ENCODE measurements around the gene THEMIS2.
"Not testable (repeated sequence)": the region's sequence is repeated elsewhere in the genome, so short reads cannot be mapped to it uniquely, and the experiment has no call there.

Gene THEMIS2

DNA sequence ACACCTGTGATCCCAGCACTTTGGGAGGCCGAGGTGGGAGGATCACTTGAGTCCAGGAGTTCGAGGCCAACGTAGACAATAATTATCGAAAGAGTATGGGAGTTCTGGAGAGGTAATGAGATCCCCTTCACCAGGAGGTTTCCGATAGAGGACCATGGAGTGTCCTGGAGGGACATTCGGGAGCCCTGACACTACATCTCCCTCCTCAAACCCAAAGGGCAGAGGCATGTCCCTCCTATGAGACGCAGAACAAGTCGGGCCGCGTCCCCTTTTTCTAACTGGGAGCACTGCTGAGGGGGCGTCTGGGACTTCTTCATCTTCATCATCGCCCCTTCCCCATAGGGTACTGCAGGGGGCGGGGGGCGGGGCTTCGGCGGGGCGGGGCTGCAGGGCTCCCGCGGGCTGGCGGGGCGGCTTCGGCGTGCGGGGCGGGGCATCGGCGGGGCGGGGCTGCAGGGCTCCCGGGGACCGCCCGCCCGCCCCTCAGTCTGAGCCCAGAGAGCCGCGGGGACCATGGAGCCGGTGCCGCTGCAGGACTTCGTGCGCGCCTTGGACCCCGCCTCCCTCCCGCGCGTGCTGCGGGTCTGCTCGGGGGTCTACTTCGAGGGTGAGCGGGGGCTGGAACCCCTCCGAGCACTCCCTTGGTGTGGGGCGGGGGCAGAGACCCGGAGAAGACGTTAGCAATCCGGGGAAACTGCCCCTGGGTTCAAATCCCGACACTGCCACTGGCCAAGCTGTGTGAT is at the start of gene THEMIS2:
Gene THEMIS2 (plus strand): TSS at position 486 of the 743 bp plus-strand sequence. CDS start 28 bp downstream, at position 514.
- peak; percentile 74 for DNase-seq

DNA sequence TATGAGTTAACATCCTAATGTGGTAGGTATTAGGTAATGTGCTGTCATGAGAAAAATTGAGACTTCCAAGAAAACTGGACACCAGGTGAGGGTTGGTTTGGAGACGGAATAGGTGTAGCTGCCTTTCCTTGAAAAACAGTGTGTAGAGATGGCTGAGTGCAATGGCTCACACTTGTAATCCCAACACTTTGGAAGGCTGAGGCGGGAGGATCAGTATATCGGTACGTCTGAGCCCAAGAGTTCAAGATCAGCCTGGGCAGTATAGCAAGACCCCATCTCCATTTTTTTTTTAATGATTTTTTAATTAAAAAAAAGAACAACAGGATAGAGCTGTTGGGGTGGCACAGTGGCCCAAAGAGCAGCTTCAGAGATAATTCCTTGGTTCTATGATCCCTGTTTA is 48.6 kb upstream of the THEMIS2 start:
- DNase-seq: no peak

DNA sequence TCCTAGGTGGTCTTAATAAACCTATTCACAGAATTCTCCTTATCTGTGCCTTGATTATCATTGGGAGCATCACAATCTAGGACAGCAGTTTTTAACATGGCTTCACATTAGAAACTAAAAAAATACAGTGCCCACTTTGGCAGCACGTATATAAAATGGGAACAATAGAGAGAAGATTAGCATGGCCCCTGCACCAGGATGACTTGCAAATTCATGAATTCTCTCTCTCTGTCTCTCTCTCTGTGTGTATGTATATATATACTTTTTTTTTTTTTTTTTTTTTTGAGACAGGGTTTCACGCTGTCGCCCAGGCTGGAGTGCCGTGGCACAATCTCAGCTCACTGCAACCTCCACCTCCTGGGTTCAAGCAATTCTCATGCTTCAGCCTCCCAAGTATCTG is 47.9 kb upstream of the THEMIS2 start:
- no peak for DNase-seq

DNA sequence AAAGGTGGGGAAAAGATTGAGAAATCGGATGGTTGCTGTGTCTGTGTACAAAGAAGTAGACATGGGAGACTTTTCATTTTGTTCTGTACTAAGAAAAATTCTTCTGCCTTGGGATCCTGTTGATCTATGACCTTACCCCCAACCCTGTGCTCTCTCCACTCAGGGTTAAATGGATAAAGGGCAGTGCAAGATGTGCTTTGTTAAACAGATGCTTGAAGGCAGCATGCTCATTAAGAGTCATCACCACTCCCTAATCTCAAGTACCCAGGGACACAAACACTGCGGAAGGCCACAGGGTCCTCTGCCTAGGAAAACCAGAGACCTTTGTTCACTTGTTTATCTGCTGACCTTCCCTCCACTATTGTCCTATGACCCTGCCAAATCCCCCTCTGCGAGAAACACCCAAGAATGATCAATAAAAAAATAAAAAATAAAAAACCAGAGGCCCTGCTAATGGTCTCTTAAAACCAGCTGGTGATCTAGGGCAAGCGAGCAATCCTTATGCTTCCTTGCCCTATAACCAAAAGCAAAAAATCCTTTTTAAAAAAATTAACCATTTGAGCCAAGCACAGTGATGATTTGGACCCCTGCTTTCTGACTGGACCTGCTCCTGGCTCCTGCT is 42.9 kb upstream of the THEMIS2 start:
- not testable (repeated sequence) for DNase-seq

DNA sequence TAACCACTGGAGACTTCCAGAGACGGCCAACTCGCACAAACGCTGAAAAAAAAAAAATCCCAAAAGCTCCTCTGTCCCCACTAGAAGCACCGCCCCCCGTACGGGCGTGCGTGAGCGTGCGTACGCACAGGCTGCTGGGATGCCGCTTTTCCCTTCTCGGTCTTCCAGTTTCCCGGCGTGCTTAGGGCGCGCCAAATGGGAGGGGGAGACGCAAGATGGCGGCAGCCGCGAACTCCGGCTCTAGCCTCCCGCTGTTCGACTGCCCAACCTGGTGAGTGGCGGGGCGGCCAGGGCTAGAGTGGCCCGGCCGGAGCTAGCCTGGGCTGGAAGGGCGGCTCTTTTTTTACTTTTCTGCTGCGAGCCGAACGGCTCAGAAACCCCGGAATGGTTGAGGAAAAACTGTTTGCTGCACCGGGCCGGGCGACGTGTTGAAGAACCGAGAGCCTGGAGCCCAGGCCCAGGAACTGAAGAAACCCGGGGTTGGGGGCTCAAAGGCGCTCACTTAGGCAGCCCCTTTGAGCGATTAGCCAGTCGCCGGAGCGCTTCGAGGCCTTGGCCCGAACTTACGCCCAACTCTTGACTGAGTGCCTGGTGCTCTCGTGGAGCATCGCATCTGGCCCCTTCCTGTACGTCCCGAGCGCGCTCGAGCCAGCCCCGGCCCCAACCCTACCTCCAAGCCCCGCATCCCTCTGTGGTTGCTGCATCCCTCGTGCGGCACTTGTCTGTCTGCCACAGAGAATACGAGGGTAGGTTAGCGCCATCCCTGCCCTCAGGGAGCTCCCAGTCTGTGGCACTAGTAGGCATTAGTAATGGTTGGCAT is 41.5 kb upstream of the THEMIS2 start, which contains the start of gene PPP1R8:
Gene PPP1R8 (plus strand): TSS at position 162 of the 820 bp plus-strand sequence. CDS start 54 bp downstream, at position 216.
- peak; percentile 84 for DNase-seq

DNA sequence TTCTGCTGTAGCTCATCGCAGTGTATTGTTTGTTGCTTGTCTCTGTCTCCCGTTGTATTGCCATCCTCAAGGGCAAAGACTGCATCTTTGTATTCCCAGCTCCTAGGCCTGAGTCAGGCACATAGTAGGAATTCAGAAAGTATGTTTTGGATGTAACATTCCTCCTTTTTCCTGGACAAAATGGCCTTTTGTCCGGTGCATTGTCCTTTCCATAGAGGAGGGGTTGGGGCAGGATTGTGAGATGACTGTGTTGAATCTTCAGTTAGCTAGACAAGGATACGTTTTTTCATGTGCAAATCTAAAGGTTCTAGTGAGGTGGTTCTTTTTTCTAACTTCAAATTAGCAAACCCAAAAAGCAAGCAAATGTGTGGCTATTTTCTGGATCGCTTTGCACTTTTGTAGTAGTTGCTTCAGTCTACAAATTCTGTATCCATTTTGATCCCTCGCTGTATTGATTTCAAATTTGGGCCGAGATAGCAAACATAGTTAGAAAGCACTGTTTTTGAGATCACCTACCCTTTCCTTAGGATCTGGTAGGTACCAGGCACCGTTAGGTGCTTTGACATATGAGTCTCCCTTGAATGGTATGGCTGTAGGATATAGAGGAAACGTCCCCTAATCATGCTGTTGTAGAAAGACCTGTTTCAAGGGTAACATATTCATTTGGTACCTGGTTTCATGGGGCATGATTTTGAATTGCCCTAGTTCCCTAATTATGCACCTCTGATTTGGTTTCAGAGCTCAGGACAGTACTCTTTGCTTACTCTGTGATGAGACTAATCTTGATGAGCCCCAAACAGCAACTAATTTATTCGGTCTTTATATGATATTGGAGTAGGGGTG is 40.6 kb upstream of the THEMIS2 start:
- no peak for DNase-seq

DNA sequence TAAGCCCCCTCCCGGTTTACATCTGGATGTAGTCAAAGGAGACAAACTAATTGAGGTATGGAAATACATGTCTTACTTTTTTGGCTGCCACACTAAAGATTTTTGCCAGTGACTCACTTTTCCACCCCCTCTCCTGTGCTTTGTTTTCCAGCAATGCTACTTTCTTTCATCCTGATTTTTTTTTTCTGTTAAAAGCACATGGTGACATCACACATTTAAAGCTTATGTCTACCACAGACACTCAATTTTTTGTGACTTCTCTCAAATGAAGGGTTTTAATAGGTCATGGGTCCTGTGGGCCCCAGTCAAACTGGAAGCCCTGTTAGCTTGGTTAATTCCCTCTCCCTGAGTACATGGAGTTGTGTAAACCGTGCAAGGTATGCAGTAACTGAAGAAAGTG is 39.6 kb upstream of the THEMIS2 start:
- no peak for DNase-seq

DNA sequence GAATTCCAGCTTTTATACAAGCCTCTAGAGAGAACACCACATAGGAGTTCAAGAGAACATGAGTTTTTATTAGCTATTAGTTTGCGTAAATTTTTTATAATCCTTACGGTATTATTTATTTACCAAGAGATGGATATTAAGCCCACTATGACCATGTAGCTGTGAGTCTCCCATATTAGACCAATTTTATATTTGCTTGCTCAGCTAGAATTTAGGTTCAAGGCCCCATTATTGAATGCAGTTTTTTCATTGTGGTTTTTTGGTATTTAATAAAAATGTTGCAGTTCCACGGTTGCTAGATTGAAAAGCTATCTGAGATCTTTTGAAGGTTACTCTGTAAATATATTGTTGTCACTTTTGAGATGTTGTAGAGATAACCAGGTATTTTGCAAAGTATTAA is 38.9 kb upstream of the THEMIS2 start:
- no peak for DNase-seq

DNA sequence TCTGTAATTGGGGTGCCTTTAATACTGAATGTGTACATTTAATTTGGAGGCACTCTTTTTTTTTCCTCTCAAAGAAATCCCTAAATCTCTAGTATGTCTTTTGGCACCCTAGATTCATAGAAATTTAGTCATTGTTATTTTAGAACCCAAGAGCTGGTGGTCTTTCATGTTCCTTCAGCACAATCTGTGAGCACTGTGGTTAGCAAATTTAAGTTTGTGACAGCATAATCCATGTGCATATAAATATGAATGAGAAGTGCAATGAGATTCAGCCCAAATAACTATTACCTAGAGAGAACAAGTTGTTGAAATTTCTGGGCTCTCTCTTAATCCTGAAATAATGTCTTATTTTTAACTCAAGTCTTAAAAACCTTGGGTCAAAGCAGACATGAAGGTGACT is 37.3 kb upstream of the THEMIS2 start:
- DNase-seq: no peak

DNA sequence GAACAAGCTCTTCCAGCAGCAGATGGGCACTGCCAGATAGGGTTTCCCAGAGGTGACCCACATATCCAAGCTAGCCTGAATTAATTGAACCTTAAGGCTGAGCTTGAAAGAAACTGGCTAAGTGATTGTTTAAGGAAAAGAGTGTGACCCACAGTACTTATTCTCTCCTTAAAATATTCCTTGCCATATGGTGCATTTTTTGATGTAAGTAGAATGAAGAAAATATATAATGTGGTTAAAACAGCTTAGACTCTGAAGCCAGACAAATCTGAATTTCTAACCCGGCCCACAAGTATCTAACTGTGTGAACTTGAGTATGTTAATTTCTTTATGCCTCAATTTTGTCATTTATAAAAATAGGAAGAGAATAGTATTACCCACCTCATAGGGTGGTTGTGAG is 36.8 kb upstream of the THEMIS2 start:
- DNase-seq: no peak

DNA sequence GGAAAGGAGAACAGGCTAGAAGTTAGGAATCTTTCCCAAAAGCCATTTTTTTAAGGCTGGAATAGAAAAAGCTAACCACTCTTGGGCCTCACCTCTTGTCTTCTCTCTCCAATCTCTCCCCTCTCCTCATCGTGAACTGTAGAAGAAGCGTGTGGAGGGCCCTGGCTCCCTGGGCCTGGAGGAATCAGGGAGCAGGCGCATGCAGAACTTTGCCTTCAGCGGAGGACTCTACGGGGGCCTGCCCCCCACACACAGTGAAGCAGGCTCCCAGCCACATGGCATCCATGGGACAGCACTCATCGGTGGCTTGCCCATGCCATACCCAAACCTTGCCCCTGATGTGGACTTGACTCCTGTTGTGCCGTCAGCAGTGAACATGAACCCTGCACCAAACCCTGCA is 22.4 kb upstream of the THEMIS2 start:
- DNase-seq: no peak

DNA sequence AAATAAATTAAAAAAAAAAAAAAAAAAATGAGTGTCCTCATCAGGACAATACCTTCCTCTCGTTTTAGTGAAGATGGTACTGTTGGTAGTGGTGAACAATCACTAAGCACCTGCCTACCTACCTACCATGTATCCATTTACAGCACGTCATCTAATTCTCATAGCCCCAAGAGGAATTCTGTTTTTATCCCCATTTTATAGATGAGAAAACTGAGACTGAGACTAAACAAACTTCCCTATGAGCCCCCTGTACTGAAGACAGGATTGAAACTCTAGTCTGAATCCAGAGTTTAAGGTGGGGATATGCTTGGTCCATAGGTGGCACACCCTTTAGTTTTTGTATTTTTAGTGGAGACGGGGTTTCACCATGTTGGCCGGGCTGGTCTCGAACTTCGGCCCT is 17.3 kb upstream of the THEMIS2 start:
- DNase-seq: no peak

DNA sequence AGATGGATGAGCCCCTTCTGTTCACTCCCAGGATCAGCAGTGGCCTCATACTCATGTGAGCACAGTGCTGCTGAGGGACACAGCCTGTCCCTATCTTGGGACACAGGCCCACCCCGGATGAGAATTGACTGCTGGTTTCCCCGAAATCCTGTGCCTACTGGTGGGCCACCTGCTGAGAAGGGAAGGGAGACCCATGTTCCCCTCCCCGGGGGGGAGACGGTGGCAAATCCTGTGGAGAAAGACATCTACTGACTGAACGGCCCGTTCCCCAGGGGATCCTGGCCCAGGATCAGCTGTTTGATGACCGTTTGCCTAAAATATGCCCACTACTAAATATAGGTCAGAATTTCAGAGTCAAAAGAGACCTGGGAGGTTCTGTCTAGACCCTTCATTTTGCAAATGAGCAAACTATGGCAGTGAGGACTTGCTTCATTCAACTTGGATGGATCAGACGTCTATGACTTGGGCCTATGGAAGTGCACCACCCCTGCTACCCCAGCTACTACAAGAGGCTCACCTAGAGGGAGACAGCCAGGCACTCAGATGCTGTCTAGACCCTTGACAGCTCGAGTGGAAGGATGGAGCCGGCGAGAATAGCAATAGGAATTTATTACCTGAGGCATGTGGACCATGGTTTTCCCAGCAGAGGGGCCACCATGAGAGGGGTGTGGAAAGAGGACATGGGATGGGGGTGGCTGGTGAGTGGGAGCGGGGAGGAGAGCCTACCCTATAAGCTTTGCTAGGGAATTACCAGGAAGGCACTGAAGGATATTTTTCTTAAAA is 15.6 kb upstream of the THEMIS2 start:
- no peak for DNase-seq

DNA sequence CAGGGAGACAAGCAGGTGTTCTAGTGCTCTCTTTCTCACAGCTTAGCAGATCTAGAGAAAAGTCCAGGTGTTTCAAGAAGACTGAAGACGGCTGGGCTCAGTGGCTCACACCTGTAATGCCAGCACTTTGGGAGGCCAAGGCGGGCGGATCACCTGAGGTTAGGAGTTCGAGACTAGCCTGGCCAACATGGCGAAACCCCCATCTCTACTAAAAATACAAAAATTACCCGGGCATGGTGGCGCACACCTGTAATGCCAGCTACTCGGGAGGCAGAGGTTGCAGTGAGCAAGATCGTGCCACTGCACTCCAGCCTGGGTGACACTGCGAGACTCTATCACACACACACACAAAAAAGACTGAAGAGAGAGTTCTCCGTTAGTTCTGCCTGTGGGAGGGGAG is 14.8 kb upstream of the THEMIS2 start:
- not testable (repeated sequence) for DNase-seq

DNA sequence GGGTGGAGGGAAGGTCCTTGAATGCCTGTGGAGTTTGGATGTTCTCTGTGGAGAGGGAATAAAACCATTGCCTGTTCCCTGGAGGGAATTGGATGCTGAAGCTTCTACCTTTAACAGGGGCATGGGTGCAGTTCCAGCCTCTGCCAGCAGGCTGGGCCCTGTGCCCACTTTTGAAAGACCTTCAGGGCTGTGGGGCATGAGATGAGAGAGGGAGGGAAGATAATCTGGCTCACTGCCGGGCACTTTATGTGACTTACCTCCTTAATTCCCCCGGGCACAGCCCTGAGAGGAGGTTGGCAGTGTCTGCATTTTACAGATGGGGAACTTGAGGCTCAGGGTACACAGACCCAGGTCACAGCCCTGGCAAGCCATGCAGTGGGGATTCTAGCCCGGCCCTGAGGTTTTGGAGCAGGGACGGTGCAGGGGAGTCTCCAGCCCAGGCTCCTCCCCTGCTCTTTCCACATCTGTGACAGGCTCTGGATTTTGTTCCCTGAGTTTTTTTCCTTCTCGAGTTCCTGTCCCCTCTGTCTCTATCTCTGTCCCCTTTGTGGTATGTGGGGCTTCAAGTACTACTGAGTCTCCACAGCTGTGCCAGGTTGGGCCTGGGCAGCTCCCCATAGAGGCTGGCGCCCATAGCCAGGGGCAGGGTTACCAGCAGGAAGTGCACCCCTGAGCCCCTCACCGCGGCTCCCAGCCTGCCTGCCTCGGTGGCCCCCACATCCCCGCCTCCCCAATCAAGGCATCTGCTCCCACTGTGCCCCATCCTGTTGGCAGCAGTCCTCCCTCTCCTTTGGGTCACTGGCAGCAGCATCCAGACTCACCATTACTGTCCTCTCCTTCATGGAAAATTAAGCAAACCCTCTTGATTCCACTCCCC is 14.0 kb upstream of the THEMIS2 start:
- peak; percentile 86 for DNase-seq

DNA sequence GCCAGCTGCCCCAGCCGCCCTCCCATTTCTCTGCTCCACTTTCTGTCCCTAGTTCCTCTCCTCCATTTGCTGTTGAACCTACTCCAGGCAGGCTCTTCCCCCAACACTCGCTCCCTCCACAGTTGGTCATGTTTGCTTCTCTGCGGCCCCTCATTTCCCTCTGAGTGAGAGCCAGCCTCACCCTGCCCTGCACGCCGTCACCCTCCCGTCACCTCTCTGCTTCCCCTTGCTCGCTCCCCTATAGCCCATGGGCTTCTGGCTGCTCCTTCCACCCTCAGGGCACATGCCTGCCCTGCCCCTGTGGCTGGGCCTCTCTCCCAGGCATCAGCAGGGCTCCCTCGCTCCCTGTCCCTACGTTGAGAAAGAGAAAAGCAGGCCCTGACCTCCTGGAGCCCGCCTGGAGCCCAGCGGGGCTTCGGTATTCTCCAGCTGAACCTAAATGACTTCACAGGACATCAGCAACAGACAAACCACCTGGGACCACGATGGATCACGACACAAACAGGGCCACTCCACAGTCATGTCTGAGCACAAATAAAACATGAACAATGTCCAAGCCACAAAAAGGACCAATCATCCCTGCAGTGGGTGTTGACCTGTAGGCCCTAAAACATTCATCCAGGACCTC is 13.3 kb upstream of the THEMIS2 start:
- DNase-seq: no peak

DNA sequence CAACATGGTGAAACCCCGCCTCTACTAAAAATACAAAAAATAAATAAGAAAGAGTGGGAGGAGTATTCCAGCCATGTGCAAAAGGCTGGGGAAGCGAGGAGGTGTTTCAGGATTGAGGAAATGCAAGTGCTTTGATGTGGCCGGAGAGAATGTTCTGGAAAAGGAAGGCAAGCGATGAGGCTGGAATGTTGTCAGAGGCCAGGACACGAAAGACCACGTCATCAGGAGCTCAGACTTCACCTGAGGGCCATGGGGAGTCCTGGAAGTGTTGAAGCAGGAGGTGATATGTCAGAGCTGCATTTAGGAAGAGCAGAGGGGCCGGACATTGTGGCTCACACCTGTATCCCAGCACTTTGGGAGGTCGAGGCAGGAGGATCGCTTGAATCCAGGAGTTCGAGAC is 10.9 kb upstream of the THEMIS2 start:
- no peak for DNase-seq

DNA sequence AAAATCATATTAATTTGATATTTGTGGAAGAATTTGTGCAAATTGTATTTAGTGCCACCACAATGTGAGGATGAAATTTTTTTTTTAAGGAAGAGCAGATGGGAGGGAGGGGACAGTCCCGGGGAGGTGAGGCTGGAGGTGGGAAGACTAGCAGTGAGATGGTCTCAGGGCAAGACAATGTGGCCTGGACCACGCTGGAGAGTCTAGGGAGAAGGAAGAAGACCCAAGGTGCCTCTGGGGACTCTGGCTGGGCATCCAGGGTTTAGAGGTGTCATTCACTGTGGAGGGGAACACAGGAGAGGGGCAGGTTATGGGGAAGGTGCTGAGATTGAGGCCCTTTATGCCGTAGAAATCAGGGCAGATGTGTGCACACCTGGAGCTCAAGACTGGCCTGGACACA is 10.3 kb upstream of the THEMIS2 start:
- DNase-seq: no peak

DNA sequence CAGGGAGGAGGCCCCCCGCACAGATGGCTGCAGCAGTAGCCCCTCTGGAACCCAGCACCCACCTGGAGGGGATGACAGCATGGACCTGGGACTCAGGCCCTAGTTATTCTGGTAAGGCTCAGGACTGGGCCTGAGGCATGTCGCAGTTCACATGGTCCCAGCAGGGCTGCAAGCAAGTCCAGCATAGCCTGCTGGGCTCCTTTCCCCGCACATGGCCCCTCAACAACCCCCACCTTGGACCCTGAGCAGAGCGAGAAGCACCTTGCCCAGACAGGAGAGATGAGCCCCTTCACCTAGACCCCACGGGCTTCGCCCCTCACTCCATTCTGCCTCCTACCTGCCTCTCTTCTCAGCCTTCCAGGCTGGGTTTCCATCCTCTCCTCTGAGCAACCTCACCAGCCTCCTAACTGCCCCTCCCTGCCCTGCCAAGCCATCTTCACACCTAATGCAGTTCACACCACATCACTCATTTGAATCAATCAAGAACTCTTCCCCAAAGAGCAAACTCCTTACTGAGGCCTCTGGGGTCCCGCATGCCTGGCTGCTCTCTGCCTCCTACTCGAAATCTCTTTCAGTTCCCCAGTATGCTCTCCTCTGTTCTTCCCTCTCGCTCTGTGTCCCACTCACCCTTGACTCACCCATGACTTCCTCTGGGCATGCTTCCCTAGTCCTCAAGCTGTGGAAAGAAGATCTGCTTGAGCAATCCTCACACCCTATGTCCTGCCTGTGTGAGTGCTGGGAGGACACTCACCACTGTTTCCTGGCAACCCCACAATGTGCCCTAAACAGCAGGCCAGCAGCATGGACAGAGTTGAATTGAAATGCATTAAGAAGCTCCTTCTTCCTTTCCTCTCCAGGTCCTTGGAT is 9.4 kb upstream of the THEMIS2 start:
- DNase-seq: no peak
